Adipocyte (in vitro differentiated cells): ENCODE measurements around the gene RHOJ.
"Not testable (repeated sequence)": the region's sequence is repeated elsewhere in the genome, so short reads cannot be mapped to it uniquely, and the experiment has no call there.

ENCODE experiments used
- DNase-seq: peaks from one replicate; pipeline ENCODE4 v3.0.0-alpha.2; 2015; ENCODE audit warnings: low read depth
- H3K27me3 ChIP-seq: replicated peaks from 2 replicates; pipeline ENCODE4 v1.7.0; 2013; ENCODE audit warnings: mild to moderate bottlenecking, low read length, moderate library complexity; ENCODE audit not compliant: control insufficient read depth, insufficient read depth
- H3K36me3 ChIP-seq: 2 replicates; pipeline ENCODE4 v1.7.0; 2013; ENCODE audit warnings: low read length, mild to moderate bottlenecking, moderate library complexity; ENCODE audit not compliant: control insufficient read depth, insufficient read depth, severe bottlenecking
- H3K4me1 ChIP-seq: 2 replicates; pipeline ENCODE4 v1.7.0; 2013; ENCODE audit warnings: mild to moderate bottlenecking, low read length, moderate library complexity; ENCODE audit not compliant: control insufficient read depth, insufficient read depth
- H3K4me3 ChIP-seq: 2 replicates; pipeline ENCODE4 v1.7.0; 2013; ENCODE audit warnings: mild to moderate bottlenecking, low read length, moderate library complexity
- H3K9ac ChIP-seq: 2 replicates; pipeline ENCODE4 v1.7.0; 2013; ENCODE audit warnings: mild to moderate bottlenecking, low read length, moderate library complexity
- H3K9me3 ChIP-seq: 2 replicates; pipeline ENCODE4 v1.7.0; 2013; ENCODE audit warnings: mild to moderate bottlenecking, low read length, moderate library complexity; ENCODE audit not compliant: control insufficient read depth

Gene RHOJ

DNA sequence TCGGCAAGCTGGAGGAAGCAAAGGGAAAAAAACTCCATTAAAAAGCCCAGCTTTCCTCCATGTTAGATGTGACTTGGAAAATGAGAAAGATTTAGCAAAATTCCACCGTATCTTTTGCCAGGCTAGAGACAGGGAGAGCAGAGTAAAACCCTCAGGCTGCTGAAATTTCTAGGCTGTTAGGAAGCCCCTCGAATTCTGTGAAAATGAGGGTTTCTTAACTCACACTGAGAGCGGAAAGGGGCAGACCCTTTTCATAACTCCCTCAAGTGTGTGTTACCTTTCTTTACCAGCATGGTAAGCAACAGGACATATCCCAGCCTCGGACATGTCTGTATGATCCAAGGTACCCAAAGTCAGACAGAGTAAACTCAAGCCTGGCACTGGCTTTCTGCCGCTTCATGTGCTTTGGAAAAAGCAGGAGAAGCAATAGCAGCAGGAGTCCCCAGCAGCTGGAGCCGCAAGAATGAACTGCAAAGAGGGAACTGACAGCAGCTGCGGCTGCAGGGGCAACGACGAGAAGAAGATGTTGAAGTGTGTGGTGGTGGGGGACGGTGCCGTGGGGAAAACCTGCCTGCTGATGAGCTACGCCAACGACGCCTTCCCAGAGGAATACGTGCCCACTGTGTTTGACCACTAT lies at the start of gene RHOJ:
Gene RHOJ, plus strand, starts transcription at position 37 of the 637 bp plus-strand sequence. Its CDS starts 427 bp downstream, at position 464.
- peak within 1 kb of the TSS; percentile 81 for H3K4me3 ChIP-seq
- no peaks in the 10 kb centered on the region for H3K9me3 ChIP-seq
- no peaks in the 10 kb centered on the region for H3K27me3 ChIP-seq
- peaks cover 25% of the 10 kb centered on the region for H3K4me1 ChIP-seq
- H3K36me3 ChIP-seq: no peaks in the 10 kb centered on the region
- peak; percentile 61 for DNase-seq
- H3K9ac ChIP-seq: peak within 1 kb of the TSS; percentile 87

GRCh38 chr14:63155511-63156185 lies 48.6 kb upstream of the RHOJ start:
- Histone ChIP-seq H3K27me3 (no peaks in the 10 kb centered on the region), H3K9ac (no peak overlapping the region), H3K9me3 (no peaks in the 10 kb centered on the region), H3K36me3 (no peaks in the 10 kb centered on the region), H3K4me3 (no peak overlapping the region), H3K4me1 (no peaks in the 10 kb centered on the region)
- DNase-seq: peak; percentile 61

DNA sequence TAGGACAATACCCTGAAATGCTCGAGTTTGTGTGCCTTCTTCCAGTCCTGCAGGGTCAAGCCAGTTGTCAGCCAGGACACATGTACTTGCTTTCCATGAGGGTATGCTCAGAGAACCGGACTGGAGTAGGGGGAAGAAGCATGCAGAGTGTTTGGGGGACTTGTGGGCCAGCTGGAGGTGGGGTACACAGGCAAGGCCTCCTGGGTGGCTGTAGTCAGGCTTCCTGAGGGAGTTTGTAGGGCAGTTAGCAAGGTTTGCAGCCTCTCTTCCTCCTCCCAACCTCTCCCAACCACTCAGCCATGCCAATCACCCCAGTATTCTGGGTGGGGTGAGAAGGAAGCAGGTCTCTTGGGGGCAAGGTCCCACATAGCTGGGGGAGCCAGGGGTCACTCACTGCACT lies 47.0 kb upstream of the RHOJ start:
- Histone ChIP-seq H3K9me3 (no peaks in the 10 kb centered on the region), H3K9ac (no peak overlapping the region), H3K36me3 (no peaks in the 10 kb centered on the region), H3K4me3 (no peak overlapping the region), H3K4me1 (no peaks in the 10 kb centered on the region), H3K27me3 (no peaks in the 10 kb centered on the region)
- DNase-seq: no peak

DNA sequence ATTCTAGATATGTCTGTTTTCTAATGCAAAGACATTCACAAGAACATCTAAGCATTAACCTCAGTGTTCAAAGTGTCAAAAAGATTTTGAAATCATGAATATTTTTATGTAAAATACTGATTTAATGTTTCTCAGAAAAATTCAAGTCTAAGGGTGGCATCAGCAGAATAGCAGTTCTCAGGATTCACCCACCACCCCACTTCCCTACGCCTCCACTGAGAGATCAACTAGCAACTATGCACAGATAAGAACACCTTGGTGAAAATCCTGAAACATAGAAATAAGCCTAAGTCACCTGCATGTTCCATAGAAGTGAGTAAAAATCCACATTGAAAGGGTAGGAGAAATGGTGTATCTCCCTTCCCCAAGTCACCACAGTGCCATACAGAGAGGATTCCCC lies 40.9 kb upstream of the RHOJ start:
- H3K36me3 ChIP-seq: no peaks in the 10 kb centered on the region
- no peak overlapping the region for H3K9ac ChIP-seq
- no peaks in the 10 kb centered on the region for H3K9me3 ChIP-seq
- no peak overlapping the region for H3K4me3 ChIP-seq
- DNase-seq: no peak
- H3K27me3 ChIP-seq: no peaks in the 10 kb centered on the region
- H3K4me1 ChIP-seq: no peaks in the 10 kb centered on the region

GRCh38 chr14:63164108-63164683 lies 40.0 kb upstream of the RHOJ start:
- Histone ChIP-seq H3K4me1 (no peaks in the 10 kb centered on the region), H3K4me3 (no peak overlapping the region), H3K9ac (no peak overlapping the region), H3K27me3 (no peaks in the 10 kb centered on the region), H3K9me3 (no peaks in the 10 kb centered on the region), H3K36me3 (no peaks in the 10 kb centered on the region)
- DNase-seq: no peak

GRCh38 chr14:63165267-63165666 lies 39.0 kb upstream of the RHOJ start:
- not testable (repeated sequence) for H3K27me3 ChIP-seq, DNase-seq, H3K9ac ChIP-seq, H3K36me3 ChIP-seq, H3K4me3 ChIP-seq, H3K9me3 ChIP-seq, H3K4me1 ChIP-seq

GRCh38 chr14:63167044-63167443 lies 37.2 kb upstream of the RHOJ start:
- DNase-seq: no peak
- H3K4me1 ChIP-seq: no peaks in the 10 kb centered on the region
- no peaks in the 10 kb centered on the region for H3K9me3 ChIP-seq
- no peak overlapping the region for H3K4me3 ChIP-seq
- no peaks in the 10 kb centered on the region for H3K36me3 ChIP-seq
- H3K27me3 ChIP-seq: no peaks in the 10 kb centered on the region
- H3K9ac ChIP-seq: no peak overlapping the region

DNA sequence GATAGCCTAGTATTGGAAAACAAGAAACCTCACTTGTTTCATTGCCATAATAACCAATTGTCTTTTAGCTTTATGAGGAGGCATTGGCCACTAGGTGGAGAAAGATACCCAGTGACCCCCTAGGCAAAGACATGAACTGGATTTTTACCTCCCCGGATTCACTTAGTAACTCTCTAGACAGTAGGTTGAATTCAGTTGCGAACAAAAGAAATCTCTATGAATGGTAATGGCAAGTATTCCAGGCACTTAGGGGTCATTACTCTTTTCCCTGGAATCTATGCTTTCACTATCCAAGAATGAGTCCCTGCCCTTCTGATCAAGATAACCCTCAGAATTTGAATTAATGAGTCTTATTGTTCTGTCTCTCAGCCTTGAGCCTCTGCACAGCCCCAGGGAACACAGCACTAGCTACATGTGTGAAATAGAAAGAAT lies 29.5 kb upstream of the RHOJ start:
- peak; percentile 76 for DNase-seq
- Histone ChIP-seq H3K4me3 (peak overlapping the region; percentile 18), H3K36me3 (no peaks in the 10 kb centered on the region), H3K4me1 (peaks cover 17% of the 10 kb centered on the region), H3K9ac (peak overlapping the region; percentile 28), H3K9me3 (no peaks in the 10 kb centered on the region), H3K27me3 (no peaks in the 10 kb centered on the region)

DNA sequence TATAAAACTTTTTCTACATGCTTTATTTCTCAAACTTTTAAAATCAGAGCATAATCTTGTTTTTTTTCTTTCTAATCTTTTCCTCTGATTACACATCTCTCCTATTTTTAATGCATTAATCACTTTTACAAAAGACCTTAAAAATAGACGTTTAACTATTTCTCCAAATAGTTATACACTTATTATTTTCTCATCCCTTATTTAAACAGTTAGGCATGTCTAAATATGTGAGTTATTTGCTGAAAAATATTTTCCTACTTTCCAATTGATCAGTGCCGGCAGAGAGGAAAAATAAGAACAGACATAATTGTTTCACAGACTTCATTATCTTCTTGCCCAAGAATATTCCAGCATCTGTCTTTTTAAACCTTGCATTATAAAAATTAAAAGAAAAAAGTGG lies 28.7 kb upstream of the RHOJ start:
- peaks cover 18% of the 10 kb centered on the region for H3K4me1 ChIP-seq
- H3K4me3 ChIP-seq: no peak overlapping the region
- H3K36me3 ChIP-seq: no peaks in the 10 kb centered on the region
- no peaks in the 10 kb centered on the region for H3K27me3 ChIP-seq
- H3K9ac ChIP-seq: peak overlapping the region; percentile 28
- H3K9me3 ChIP-seq: no peaks in the 10 kb centered on the region
- DNase-seq: no peak

GRCh38 chr14:63178912-63179311 lies 25.3 kb upstream of the RHOJ start:
- DNase-seq: peak; percentile 29
- Histone ChIP-seq H3K4me3 (no peak overlapping the region), H3K27me3 (no peaks in the 10 kb centered on the region), H3K9me3 (no peaks in the 10 kb centered on the region), H3K4me1 (peaks cover 18% of the 10 kb centered on the region), H3K36me3 (no peaks in the 10 kb centered on the region), H3K9ac (no peak overlapping the region)

DNA sequence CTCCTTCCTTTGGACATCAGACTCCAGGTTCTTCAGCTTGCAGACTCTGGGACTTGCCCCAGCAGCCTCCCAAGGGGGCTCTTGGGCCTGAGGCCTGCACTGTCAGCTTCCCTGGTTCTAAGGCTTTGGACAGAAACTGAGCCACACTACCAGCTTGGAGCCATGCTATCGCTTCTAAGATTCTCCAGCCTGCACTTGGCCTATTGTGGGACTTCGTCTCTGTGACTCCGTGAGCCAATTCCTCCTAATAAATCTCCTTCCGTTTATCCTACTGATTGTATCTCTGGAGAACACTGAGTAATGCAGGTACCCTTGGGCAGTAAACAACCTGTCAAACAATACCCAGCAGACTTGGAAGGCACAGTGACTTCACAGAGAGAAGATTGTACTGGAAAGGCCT lies 24.9 kb upstream of the RHOJ start:
- Histone ChIP-seq H3K36me3 (no peaks in the 10 kb centered on the region), H3K27me3 (no peaks in the 10 kb centered on the region), H3K4me1 (peaks cover 18% of the 10 kb centered on the region), H3K4me3 (no peak overlapping the region), H3K9me3 (no peaks in the 10 kb centered on the region), H3K9ac (peak overlapping the region; percentile 6)
- no peak for DNase-seq
